K562 (cell line): Measurements from ENCODE around the gene RNF187. TPM values are rescaled to one million over a fixed set of nuclear protein-coding genes. Genes with fewer than 3 reads are reported as not detected.
A peak's percentile ranks its signal among the peaks of the same experiment; 100 is the strongest.

Experiments used
- CBFA2T3 ChIP-seq: fragments of 450-650 bp; IDR thresholded peaks from 2 replicates; pipeline ENCODE4 v1.6.1; 2017
- CGGBP1 ChIP-seq: fragments of 250-450 bp; sonication (Bioruptor Pico); IDR thresholded peaks from 2 replicates; pipeline ENCODE4 v1.9.0; 2021; ENCODE audit warnings: mild to moderate bottlenecking
- CREB3L1 ChIP-seq: fragments of 450-650 bp; IDR thresholded peaks from 2 replicates; pipeline ENCODE4 v1.6.1; 2014; ENCODE audit warnings: low read depth, mild to moderate bottlenecking, moderate library complexity, borderline replicate concordance
- NCOA1 ChIP-seq: fragments of 450-650 bp; IDR thresholded peaks from 2 replicates; pipeline ENCODE4 v1.6.1; 2016; ENCODE audit warnings: low read depth
- PHB ChIP-seq: fragments of 250-450 bp; sonication (Bioruptor Pico); IDR thresholded peaks from 2 replicates; pipeline ENCODE4 v1.5.0; 2021
- XRCC3 ChIP-seq: fragments of 450-650 bp; IDR thresholded peaks from 2 replicates; pipeline ENCODE4 v1.6.1; 2017; ENCODE audit warnings: mild to moderate bottlenecking, moderate library complexity
- ZNF407 ChIP-seq: fragments of 450-650 bp; IDR thresholded peaks from 2 replicates; pipeline ENCODE4 v1.6.1; 2016; ENCODE audit warnings: low read depth
- ZNF740 ChIP-seq, 3 experiments: fragments of 200-800 bp in 1 of 3; sonication (Bioruptor generic) in 1 of 3; sonication (generic) in 1 of 3; formaldehyde crosslinking in 1 of 3; IDR thresholded peaks; 2 replicates each; pipeline versions ENCODE4 v1.6.1 to v1.8.0; 2016 to 2022; ENCODE audit warnings: mild to moderate bottlenecking in 2 of 3, missing compliant biosample characterization in 2 of 3, missing genetic modification characterization in 2 of 3, missing genetic modification reagents in 1 of 3
- polyA plus RNA-seq, 8 experiments: library from polyadenylated mRNA; depleted of rRNA in 4 of 8; stranded (reverse) in 5 of 8; unstranded in 3 of 8; fragments of >200 nt; fragmentation: Nextera tagmentation in 2 of 8; fragmentation: Illumina TruSeq in 1 of 8; extraction: Ambion mirVana in 2 of 8; extraction: Trizol in 1 of 8; gene quantifications; 2 replicates each; pipeline versions ENCODE4 v1.2.1 to v1.2.3, GENCODE V29; 2011 to 2014; ENCODE audit warnings: inconsistent platforms in 1 of 8, missing spikeins in 1 of 8
- total RNA-seq, 7 experiments: library from RNA; depleted of rRNA in 6 of 7; stranded (reverse); fragments of >200 nt in 6 of 7; fragmentation: Illumina TruSeq in 2 of 7; extraction: Trizol in 2 of 7; gene quantifications; 2 replicates each; pipeline versions ENCODE4 v1.2.1 to v1.2.3, GENCODE V29; 2011 to 2021; ENCODE audit warnings: low replicate concordance in 1 of 7
- TF ChIP-seq, protein P1 (sequence below): fragments of 200-800 bp; sonication (Bioruptor generic); IDR thresholded peaks from 2 replicates; pipeline ENCODE4 v1.6.1; 2017; ENCODE audit warnings: missing genetic modification characterization, missing compliant biosample characterization
- TF ChIP-seq, protein P2 (sequence below): fragments of 450-650 bp; conservative IDR thresholded peaks from 2 replicates; pipeline ENCODE4 v1.6.1; 2016; ENCODE audit warnings: missing genetic modification characterization, low read depth, mild to moderate bottlenecking, missing compliant biosample characterization, moderate library complexity

RNF187 gene
- total and polyA plus RNA-seq, 9 of the 15 experiments (the other 6 are each of a cell fraction or from before 2014, with no cell fraction given) = 2.3 to 119 (median 41.9) TPM

DNA sequence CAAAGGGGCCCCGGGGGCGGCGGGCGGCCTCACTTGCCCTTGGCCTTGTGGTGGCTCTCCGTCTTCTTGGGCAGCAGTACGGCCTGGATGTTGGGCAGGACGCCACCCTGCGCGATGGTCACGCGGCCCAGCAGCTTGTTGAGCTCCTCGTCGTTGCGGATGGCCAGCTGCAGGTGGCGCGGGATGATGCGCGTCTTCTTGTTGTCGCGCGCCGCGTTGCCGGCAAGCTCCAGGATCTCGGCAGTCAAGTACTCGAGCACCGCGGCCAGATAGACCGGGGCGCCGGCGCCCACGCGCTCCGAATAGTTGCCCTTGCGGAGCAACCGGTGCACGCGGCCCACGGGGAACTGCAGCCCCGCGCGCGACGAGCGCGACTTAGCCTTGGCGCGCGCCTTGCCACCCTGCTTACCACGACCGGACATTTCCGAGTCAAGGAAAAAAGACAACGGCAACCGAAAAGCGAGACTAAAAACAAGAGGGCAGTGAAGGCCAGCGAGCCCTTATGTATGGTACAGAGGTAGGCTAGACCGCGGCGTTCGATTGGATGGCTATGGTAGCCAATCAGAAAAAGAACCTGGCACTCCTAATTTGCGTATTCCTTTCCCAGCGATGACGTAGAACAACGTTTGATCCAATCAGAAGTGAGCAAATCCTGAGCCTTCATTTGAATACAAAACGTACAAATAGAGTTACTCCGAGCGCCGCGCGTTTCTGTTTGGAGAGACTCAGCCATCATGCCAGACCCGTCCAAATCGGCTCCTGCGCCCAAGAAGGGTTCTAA is 29.6 kb upstream of the RNF187 start (continued):
- TF ChIP-seq ZNF407 (peak; percentile 79), CBFA2T3 (no peak; the same call in 1 of the 2 replicates), PHB (CRISPR knock-in tag) (peak; percentile 92; the same call in 1 of the 2 replicates), XRCC3 (no peak), ZNF740 (CRISPR knock-in tag; IDR thresholded peaks at IDR 0.05) (peak; percentile 86), ZNF740 (tag; IDR thresholded peaks at IDR 0.05) (no peak), CREB3L1 (peak; percentile 83), NCOA1 (peak; percentile 57; the same call in 1 of the 2 replicates), CGGBP1 (0 out of 2 replicates have a peak, but pooled peaks have one; percentile 11)
- TF ChIP-seq, protein P1, sequence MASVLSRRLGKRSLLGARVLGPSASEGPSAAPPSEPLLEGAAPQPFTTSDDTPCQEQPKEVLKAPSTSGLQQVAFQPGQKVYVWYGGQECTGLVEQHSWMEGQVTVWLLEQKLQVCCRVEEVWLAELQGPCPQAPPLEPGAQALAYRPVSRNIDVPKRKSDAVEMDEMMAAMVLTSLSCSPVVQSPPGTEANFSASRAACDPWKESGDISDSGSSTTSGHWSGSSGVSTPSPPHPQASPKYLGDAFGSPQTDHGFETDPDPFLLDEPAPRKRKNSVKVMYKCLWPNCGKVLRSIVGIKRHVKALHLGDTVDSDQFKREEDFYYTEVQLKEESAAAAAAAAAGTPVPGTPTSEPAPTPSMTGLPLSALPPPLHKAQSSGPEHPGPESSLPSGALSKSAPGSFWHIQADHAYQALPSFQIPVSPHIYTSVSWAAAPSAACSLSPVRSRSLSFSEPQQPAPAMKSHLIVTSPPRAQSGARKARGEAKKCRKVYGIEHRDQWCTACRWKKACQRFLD (CRISPR knock-in tag) = peak; percentile 96
- TF ChIP-seq, protein P2, sequence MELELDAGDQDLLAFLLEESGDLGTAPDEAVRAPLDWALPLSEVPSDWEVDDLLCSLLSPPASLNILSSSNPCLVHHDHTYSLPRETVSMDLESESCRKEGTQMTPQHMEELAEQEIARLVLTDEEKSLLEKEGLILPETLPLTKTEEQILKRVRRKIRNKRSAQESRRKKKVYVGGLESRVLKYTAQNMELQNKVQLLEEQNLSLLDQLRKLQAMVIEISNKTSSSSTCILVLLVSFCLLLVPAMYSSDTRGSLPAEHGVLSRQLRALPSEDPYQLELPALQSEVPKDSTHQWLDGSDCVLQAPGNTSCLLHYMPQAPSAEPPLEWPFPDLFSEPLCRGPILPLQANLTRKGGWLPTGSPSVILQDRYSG (tag) = 0 out of 2 replicates have a peak, but pooled peaks have one; percentile 55
